Measurements from ENCODE around the gene GTF3C6. TPM values are rescaled to one million over a fixed set of nuclear protein-coding genes. Genes with fewer than 3 reads are reported as not detected.
"Not testable (repeated sequence)": the region's sequence is repeated elsewhere in the genome, so short reads cannot be mapped to it uniquely, and the experiment has no call there.

The GTF3C6 gene
- total and polyA plus RNA-seq, 9 donors = 57.1 to 81.2 (median 70.4) TPM

DNA sequence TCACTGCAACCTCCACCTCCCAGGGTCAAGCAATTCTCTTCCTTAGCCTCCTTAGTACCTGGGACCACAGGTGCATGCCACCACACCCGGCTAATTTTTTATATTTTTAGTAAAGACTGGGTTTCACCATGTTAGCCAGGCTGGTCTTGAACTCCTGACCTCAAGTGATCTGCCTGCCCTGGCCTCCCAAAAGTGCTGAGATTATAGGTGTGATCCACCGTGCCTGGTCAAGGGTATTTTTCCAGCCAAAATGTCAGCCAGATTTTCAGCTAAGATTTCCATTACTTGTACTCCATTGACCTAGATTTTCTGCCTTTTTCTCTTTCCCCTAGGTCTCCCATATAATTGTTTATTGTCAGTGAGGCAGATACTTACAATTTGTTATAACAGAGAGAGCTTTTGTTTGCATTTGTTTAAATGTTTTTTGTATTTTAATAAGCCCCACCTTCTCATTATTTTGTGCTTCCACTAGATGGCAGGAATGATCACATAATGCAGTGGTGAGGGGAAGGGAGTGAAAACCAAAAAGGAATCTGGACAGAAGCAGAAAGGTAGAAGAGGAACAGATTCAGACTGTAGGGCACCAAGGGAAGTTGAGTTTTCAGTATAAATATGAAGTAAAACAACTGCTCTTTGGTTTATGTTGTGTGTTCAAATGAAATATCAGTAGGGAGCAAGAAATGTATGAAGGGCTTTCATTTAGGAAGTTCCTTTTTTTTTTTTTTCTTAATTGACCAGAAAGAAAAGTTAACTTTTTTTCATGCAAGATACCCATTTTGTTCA is 53.0 kb downstream of the GTF3C6 start:
- peak; percentile 69 for DNase-seq
- Histone ChIP-seq H3K27me3 (ENCODE audit: control insufficient read depth, insufficient read depth, low read length) (no peaks in the 10 kb centered on the region), H3K36me3 (ENCODE audit: control insufficient read depth, insufficient read depth, low read length) (peaks cover 39% of the 10 kb centered on the region), H3K27ac (ENCODE audit: low read length) (no peak overlapping the region), H3K9me3 (replicated peaks; ENCODE audit: control insufficient read depth, low read depth, low read length) (no peaks in the 10 kb centered on the region), H3K4me1 (ENCODE audit: control insufficient read depth, insufficient read depth, low read length) (no peaks in the 10 kb centered on the region), H3K4me3 (ENCODE audit: low read length) (no peak overlapping the region)
- WGBS (ENCODE audit: insufficient coverage) = 100% methylated on average over 1 of the region's 2 CpGs

DNA sequence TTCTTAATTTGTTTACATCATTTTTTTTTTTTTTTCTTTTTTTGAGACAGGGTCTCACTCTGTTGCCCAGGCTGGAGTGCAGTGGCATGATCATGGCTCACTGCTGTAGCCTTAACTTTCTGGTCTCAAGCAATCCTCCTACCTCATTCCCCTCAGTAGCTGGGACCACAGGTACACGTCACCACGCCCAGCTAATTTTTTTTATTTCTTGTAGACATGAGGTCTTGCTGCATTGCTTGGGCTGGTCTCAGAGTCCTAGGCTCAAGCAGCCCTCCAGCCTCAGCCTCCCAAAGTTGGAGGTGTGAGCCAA is 53.6 kb downstream of the GTF3C6 start:
- Histone ChIP-seq H3K27me3 (ENCODE audit: control insufficient read depth, insufficient read depth, low read length) (no peaks in the 10 kb centered on the region), H3K4me3 (ENCODE audit: low read length) (no peak overlapping the region), H3K27ac (ENCODE audit: low read length) (no peak overlapping the region), H3K9me3 (replicated peaks; ENCODE audit: control insufficient read depth, low read depth, low read length) (no peaks in the 10 kb centered on the region), H3K4me1 (ENCODE audit: control insufficient read depth, insufficient read depth, low read length) (no peaks in the 10 kb centered on the region), H3K36me3 (ENCODE audit: control insufficient read depth, insufficient read depth, low read length) (peaks cover 34% of the 10 kb centered on the region)
- 83% methylated on average over 2 of the region's 2 CpGs for WGBS (ENCODE audit: insufficient coverage)
- no peak for DNase-seq

DNA sequence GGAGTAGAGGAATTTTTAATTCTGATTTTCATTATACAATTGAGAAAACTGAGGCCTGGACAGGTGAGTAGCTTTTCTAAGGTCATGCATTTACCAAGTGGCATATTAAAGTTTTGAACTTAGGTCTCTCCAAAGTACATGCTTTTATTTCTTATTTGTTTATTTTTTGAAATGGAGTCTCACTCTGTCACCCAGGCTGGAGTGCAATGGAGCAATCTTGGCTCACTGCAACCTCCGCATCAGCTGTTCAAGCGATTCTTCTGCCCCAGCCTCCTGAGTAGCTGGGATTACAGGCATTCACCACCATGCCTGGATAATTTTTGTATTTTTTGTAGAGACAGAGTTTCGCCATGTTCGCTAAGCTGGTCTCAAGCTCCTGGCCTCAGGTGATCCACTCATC is 54.0 kb downstream of the GTF3C6 start:
- H3K27ac ChIP-seq (ENCODE audit: low read length); H3K27me3 ChIP-seq (ENCODE audit: control insufficient read depth, insufficient read depth, low read length); H3K4me1 ChIP-seq (ENCODE audit: control insufficient read depth, insufficient read depth, low read length); H3K4me3 ChIP-seq (ENCODE audit: low read length); DNase-seq; H3K9me3 ChIP-seq (replicated peaks; ENCODE audit: control insufficient read depth, low read depth, low read length): not testable (repeated sequence)
- peaks cover 34% of the 10 kb centered on the region for H3K36me3 ChIP-seq (ENCODE audit: control insufficient read depth, insufficient read depth, low read length)
- WGBS (ENCODE audit: insufficient coverage) = no CpG with 5 or more reads among the region's 4 CpGs

DNA sequence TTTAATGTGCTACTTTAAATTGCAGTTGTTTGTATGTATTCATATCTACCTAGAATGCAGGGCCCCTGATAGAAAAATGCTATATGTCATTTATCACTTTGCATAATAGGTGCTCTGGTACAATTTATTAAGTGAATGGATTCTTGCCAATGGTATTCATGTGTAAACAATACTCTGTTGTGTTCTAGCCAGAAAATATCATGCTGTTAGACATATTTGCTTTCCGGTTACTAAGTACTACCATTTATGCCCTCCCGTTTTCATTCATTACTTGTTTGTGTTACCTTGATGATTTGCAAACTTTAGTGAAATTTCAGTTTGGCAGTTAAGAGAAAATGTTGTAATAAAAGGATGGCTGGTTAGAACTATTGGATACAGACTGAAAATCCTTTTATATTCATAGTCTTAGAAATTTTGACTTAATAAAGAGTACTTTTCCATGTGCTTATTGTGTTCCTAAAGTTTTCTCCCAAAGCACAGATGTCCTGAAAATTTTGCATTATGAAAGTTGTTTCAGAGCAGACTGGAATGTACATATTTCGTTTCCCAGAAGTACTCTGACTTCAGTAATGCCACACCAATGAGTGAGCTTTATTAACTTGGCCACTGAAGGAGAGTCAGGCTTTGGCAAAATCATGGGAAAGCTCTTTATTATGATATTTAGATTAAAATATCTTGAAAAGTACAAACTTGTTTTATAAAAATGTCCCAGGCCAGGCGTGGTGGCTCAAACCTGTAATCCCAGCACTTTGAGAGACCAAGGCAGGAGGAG is 54.8 kb downstream of the GTF3C6 start:
- H3K36me3 ChIP-seq (ENCODE audit: control insufficient read depth, insufficient read depth, low read length) = peaks cover 27% of the 10 kb centered on the region
- peak; percentile 68 for DNase-seq
- WGBS (ENCODE audit: insufficient coverage) = no CpG with 5 or more reads among the region's 4 CpGs

DNA sequence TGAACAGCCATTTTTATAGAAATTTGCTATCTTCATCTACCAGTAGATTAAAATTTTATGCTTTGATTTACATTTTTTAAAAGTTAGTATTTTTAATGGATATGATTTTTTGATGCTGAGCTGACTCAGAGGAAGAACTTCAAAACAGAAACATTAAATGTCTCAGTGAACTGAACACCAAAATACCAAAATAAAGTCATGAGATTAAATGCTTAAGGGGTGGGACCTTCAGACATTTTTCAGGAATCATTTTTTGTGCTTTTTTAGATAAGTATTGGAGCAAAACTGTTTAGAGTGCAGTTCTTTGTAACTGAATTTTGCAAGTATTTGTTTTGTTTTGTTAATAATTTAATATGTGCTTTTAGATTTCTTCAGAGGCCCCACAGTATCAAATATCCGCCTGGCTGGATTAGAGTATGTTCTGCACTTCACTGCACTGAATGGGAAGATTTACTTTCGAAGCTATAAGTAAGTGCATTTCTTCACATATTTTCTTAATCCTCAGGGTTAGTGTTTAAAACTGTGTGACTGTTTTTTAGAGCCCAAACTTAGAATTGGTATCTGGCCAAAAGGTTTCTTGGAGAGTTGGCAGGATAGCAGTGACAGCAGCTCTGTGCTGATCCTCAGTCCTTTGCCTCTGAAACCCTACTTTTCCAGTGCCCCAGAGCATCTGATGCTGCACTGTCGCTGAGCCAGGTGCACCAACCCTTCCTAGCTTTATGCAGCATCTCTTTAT is 57.1 kb downstream of the GTF3C6 start:
- no CpG with 5 or more reads among the region's 3 CpGs for WGBS (ENCODE audit: insufficient coverage)
- Histone ChIP-seq H3K36me3 (ENCODE audit: control insufficient read depth, insufficient read depth, low read length) (peaks cover 19% of the 10 kb centered on the region), H3K4me3 (ENCODE audit: low read length) (no peak overlapping the region), H3K9me3 (replicated peaks; ENCODE audit: control insufficient read depth, low read depth, low read length) (no peaks in the 10 kb centered on the region), H3K4me1 (ENCODE audit: control insufficient read depth, insufficient read depth, low read length) (no peaks in the 10 kb centered on the region), H3K27me3 (ENCODE audit: control insufficient read depth, insufficient read depth, low read length) (no peaks in the 10 kb centered on the region), H3K27ac (ENCODE audit: low read length) (no peak overlapping the region)
- peak; percentile 19 for DNase-seq

More for the DNA sequence above, 54.8 kb downstream of the GTF3C6 start:
- Histone ChIP-seq H3K9me3 (replicated peaks; ENCODE audit: control insufficient read depth, low read depth, low read length) (no peaks in the 10 kb centered on the region), H3K4me3 (ENCODE audit: low read length) (no peak overlapping the region), H3K27me3 (ENCODE audit: control insufficient read depth, insufficient read depth, low read length) (no peaks in the 10 kb centered on the region), H3K4me1 (ENCODE audit: control insufficient read depth, insufficient read depth, low read length) (no peaks in the 10 kb centered on the region), H3K27ac (ENCODE audit: low read length) (peak overlapping the region; percentile 7)

DNA sequence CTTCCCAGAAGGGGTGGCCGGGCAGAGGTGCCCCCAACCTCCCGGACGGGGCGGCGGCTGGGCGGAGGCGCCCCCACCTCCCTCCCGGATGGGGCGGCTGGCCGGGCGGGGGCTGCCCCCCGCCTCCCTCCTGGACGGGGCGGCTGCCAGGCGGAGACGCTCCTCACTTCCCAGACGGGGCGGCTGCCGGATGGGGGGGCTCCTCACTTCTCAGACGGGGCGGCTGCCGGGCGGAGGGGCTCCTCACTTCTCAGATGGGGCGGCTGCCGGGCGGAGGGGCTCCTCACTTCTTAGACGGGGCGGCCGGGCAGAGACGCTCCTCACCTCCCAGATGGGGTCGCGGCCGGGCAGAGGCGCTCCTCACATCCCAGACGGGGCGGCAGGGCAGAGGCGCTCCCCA is 58.7 kb downstream of the GTF3C6 start:
- H3K27me3 ChIP-seq (ENCODE audit: control insufficient read depth, insufficient read depth, low read length); H3K9me3 ChIP-seq (replicated peaks; ENCODE audit: control insufficient read depth, low read depth, low read length); H3K4me3 ChIP-seq (ENCODE audit: low read length); H3K4me1 ChIP-seq (ENCODE audit: control insufficient read depth, insufficient read depth, low read length); H3K27ac ChIP-seq (ENCODE audit: low read length); DNase-seq: not testable (repeated sequence)
- 95% methylated on average over 16 of the region's 37 CpGs for WGBS (ENCODE audit: insufficient coverage)
- H3K36me3 ChIP-seq (ENCODE audit: control insufficient read depth, insufficient read depth, low read length) = peaks cover 16% of the 10 kb centered on the region

Other genes with a start within 250 kb of the GTF3C6 start
- 10.6 TPM for gene CDK19, start 143.2 kb upstream of the GTF3C6 start, total RNA-seq
- gene CDK19, start 143.2 kb upstream of the GTF3C6 start, polyA plus RNA-seq (ENCODE audit: insufficient read depth in 1 of 8, insufficient read length in 8 of 8, low replicate concordance in 1 of 8) = 10 to 100 TPM; 11.0 to 20.3 (median 15.3) TPM
- gene AMD1, start 83.9 kb upstream of the GTF3C6 start, total RNA-seq = 41.8 TPM
- 10 to 100 TPM; 32.8 to 53.2 (median 42.2) TPM for gene AMD1, start 83.9 kb upstream of the GTF3C6 start, polyA plus RNA-seq (ENCODE audit: insufficient read depth in 1 of 8, insufficient read length in 8 of 8, low replicate concordance in 1 of 8)
- gene RPF2, start 23.3 kb downstream of the GTF3C6 start, total RNA-seq = 28.5 TPM
- 10 to 100 TPM; 23.8 to 28.4 (median 26.3) TPM for gene RPF2, start 23.3 kb downstream of the GTF3C6 start, polyA plus RNA-seq (ENCODE audit: insufficient read depth in 1 of 8, insufficient read length in 8 of 8, low replicate concordance in 1 of 8)
- gene SLC16A10, start 128.8 kb downstream of the GTF3C6 start, total RNA-seq = 5.1 TPM
- 1 to 10 TPM; 1.3 to 4.3 (median 2.2) TPM for gene SLC16A10, start 128.8 kb downstream of the GTF3C6 start, polyA plus RNA-seq (ENCODE audit: insufficient read depth in 1 of 8, insufficient read length in 8 of 8, low replicate concordance in 1 of 8)